Endothelial cell (in vitro differentiated cells): ENCODE measurements around the gene SLC28A1. TPM values are rescaled to one million over a fixed set of nuclear protein-coding genes. Genes with fewer than 3 reads are reported as not detected.

ENCODE experiments used
- DNase-seq: peaks from one replicate; pipeline ENCODE4 v3.0.0; 2021; ENCODE audit warnings: low spot score
- H3K27ac Mint-ChIP-seq: one replicate; pipeline ENCODE4 v1.8.0; 2021; ENCODE audit warnings: mixed read lengths, inconsistent platforms; ENCODE audit not compliant: unreplicated experiment
- H3K27me3 Mint-ChIP-seq: one replicate; pipeline ENCODE4 v1.8.0; 2021; ENCODE audit warnings: mild to moderate bottlenecking, moderate library complexity, mixed read lengths, inconsistent platforms; ENCODE audit not compliant: unreplicated experiment
- H3K36me3 Mint-ChIP-seq: one replicate; pipeline ENCODE4 v1.8.0; 2021; ENCODE audit warnings: mild to moderate bottlenecking, low read depth, mixed read lengths, inconsistent platforms; ENCODE audit not compliant: unreplicated experiment
- H3K4me1 Mint-ChIP-seq: one replicate; pipeline ENCODE4 v1.8.0; 2021; ENCODE audit warnings: mild to moderate bottlenecking, mixed read lengths, inconsistent platforms; ENCODE audit not compliant: unreplicated experiment
- H3K4me3 Mint-ChIP-seq: one replicate; pipeline ENCODE4 v1.8.0; 2021; ENCODE audit warnings: mild to moderate bottlenecking, mixed read lengths, inconsistent platforms; ENCODE audit not compliant: unreplicated experiment
- H3K9me3 Mint-ChIP-seq: one replicate; pipeline ENCODE4 v1.8.0; 2021; ENCODE audit warnings: mixed read lengths, inconsistent platforms; ENCODE audit not compliant: unreplicated experiment
- long read RNA-seq: library from polyadenylated mRNA; unstranded; transcript quantifications from one replicate; pipeline ENCODE4 v2.0.0, GENCODE V29; 2020; ENCODE audit not compliant: unreplicated experiment
- total RNA-seq: library from RNA; stranded (reverse); fragmentation: NEBNext Ultra II Directional; extraction: Animal tissue kit (Norgen Biotek cat#: 25700); gene quantifications from one replicate; pipeline ENCODE4 v1.2.1, GENCODE V29; 2021; ENCODE audit not compliant: unreplicated experiment
- TF ChIP-seq, protein P1 (sequence below): fragments of 200-600 bp; sonication (generic); IDR thresholded peaks from one replicate; pipeline ENCODE4 v1.5.0; 2021; ENCODE audit warnings: antibody characterized with exemption; ENCODE audit not compliant: unreplicated experiment

The SLC28A1 gene
- total RNA-seq = not detected
- long read RNA-seq = 0 reads

DNA sequence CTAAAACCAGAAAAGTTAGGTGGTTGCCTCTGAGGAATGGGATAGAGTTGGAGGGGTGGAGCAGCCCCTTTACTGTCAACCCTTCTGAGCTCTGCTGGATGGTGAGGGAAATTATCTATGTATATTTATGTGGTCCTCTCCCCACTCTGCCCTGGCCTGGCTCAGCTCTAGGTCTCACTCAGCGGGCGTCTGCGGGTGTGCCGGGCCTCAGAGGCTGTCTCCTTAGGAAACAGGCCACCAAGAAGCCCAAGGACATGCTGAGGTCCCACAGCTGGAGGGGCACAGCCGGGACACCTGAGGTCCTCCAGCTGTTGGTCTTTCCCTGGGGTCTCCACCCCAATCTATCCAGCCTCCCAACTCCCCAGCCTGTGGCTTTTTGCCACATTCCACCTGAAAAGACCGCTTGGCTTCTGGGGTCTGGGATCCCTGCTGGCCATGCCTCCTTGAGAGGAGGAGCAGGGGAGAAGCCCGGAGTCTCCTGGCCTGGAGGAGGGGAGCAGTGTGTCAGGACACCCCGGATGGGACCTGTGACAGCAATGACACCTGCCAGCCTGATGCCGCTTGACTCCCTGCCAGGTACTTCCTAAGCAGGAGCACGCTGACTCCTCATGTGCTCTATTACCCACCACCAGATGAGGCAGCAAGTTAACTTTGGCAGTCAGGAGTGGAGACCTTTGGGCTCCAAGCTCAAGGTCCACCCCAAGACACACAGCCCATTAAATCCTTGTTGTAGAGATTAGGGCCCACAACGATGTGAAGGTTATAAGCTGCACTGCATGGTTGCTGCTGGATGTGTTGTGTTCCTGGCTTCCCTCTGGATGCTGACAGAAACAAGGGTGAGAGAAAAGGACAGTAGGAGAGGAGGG lies at the start of gene SLC28A1:
Gene SLC28A1, plus strand, starts transcription at position 747 of the 866 bp plus-strand sequence. CDS start 3,099 bp downstream, outside the sequence.
- DNase-seq = no peak
- TF ChIP-seq, protein P1, sequence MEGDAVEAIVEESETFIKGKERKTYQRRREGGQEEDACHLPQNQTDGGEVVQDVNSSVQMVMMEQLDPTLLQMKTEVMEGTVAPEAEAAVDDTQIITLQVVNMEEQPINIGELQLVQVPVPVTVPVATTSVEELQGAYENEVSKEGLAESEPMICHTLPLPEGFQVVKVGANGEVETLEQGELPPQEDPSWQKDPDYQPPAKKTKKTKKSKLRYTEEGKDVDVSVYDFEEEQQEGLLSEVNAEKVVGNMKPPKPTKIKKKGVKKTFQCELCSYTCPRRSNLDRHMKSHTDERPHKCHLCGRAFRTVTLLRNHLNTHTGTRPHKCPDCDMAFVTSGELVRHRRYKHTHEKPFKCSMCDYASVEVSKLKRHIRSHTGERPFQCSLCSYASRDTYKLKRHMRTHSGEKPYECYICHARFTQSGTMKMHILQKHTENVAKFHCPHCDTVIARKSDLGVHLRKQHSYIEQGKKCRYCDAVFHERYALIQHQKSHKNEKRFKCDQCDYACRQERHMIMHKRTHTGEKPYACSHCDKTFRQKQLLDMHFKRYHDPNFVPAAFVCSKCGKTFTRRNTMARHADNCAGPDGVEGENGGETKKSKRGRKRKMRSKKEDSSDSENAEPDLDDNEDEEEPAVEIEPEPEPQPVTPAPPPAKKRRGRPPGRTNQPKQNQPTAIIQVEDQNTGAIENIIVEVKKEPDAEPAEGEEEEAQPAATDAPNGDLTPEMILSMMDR = no peak
- H3K27ac Mint-ChIP-seq = no peak within 1 kb of the TSS

GRCh38 chr15:84834969-84835368 lies 49.5 kb upstream of the SLC28A1 start:
- peaks cover 7% of the 10 kb centered on the region for H3K27me3 Mint-ChIP-seq
- DNase-seq = no peak
- TF ChIP-seq, protein P1 = no peak
- H3K4me1 Mint-ChIP-seq = peaks cover 36% of the 10 kb centered on the region
- no peak overlapping the region for H3K4me3 Mint-ChIP-seq
- no peak overlapping the region for H3K27ac Mint-ChIP-seq
- H3K9me3 Mint-ChIP-seq = no peaks in the 10 kb centered on the region
- H3K36me3 Mint-ChIP-seq = peaks cover 33% of the 10 kb centered on the region

More for the DNA sequence above, at the start of gene SLC28A1:
- Mint-ChIP-seq H3K4me1 (no peaks in the 10 kb centered on the region), H3K9me3 (no peaks in the 10 kb centered on the region), H3K36me3 (no peaks in the 10 kb centered on the region), H3K4me3 (no peak within 1 kb of the TSS), H3K27me3 (peaks cover 4% of the 10 kb centered on the region)

GRCh38 chr15:84835661-84836337 lies 48.7 kb upstream of the SLC28A1 start:
- Mint-ChIP-seq H3K27me3 (peaks cover 7% of the 10 kb centered on the region), H3K4me1 (peaks cover 31% of the 10 kb centered on the region), H3K36me3 (peaks cover 33% of the 10 kb centered on the region), H3K27ac (peak overlapping the region; percentile 15), H3K4me3 (no peak overlapping the region), H3K9me3 (no peaks in the 10 kb centered on the region)
- DNase-seq = no peak
- TF ChIP-seq, protein P1 = no peak

DNA sequence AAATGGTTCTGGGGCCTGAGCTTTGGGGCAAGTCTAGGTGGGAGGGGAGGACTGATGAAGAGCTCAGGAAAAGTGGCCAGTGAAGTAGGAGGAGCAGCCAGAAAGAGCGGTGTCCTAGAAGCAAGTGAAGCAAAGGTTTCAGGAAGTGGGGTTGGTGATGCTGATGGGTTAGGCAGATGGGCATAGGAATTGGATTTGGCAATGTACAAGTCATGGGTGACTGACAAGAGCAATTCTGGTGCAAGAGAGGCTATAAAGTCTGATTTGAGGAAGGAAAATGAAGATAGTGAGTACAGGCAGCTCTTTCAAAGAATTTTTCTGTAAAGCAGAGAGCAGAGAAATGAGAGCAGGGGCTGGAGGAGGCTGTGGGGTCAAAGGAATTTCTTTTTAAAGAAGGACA lies 47.6 kb upstream of the SLC28A1 start:
- H3K4me1 Mint-ChIP-seq = peaks cover 33% of the 10 kb centered on the region
- H3K9me3 Mint-ChIP-seq = no peaks in the 10 kb centered on the region
- no peak for DNase-seq
- peaks cover 43% of the 10 kb centered on the region for H3K36me3 Mint-ChIP-seq
- no peak overlapping the region for H3K4me3 Mint-ChIP-seq
- H3K27ac Mint-ChIP-seq = no peak overlapping the region
- H3K27me3 Mint-ChIP-seq = peaks cover 7% of the 10 kb centered on the region
- TF ChIP-seq, protein P1 = no peak
